GM19328 (cell line): ENCODE data around the gene CKS1B.
A peak's percentile ranks its signal among the peaks of the same experiment; 100 is the strongest.

ENCODE experiments used
- ATAC-seq: cut with Tn5 transposase; IDR thresholded peaks from one replicate; pipeline ENCODE4 v1.9.1; 2021; ENCODE audit warnings: mild to moderate bottlenecking, moderate library complexity; ENCODE audit not compliant: unreplicated experiment

The CKS1B gene

GRCh38 chr1:154945160-154945961 lies 29.1 kb upstream of the CKS1B start:
- ATAC-seq: no peak

- no peak for ATAC-seq
These were observed 28.3 kb upstream of the CKS1B start for GRCh38 chr1:154945962-154946850.

- ATAC-seq: no peak
These were observed 26.4 kb upstream of the CKS1B start for GRCh38 chr1:154948079-154948478.

GRCh38 chr1:154951901-154952657 lies 22.4 kb upstream of the CKS1B start:
- ATAC-seq: no peak

GRCh38 chr1:154952664-154953063 lies 21.8 kb upstream of the CKS1B start:
- no peak for ATAC-seq

GRCh38 chr1:154953611-154954038 lies 20.9 kb upstream of the CKS1B start:
- no peak for ATAC-seq

GRCh38 chr1:154954541-154954940 lies 19.9 kb upstream of the CKS1B start:
- no peak for ATAC-seq

GRCh38 chr1:154955039-154955717 lies 19.3 kb upstream of the CKS1B start:
- no peak for ATAC-seq

GRCh38 chr1:154955718-154956543 lies 18.6 kb upstream of the CKS1B start, which contains the start of gene PBXIP1:
Gene PBXIP1, minus strand, starts transcription at chr1:154956099. Its CDS starts 2,378 bp downstream, at chr1:154953721.
- no peak for ATAC-seq

- no peak for ATAC-seq
These were observed 17.9 kb upstream of the CKS1B start for GRCh38 chr1:154956544-154956941.

- ATAC-seq: no peak
These were observed 17.3 kb upstream of the CKS1B start for GRCh38 chr1:154957091-154957657.

GRCh38 chr1:154958036-154958435 lies 16.4 kb upstream of the CKS1B start:
- no peak for ATAC-seq

- ATAC-seq: no peak
These were observed 15.6 kb upstream of the CKS1B start for GRCh38 chr1:154958681-154959425.

GRCh38 chr1:154959426-154959780 lies 15.1 kb upstream of the CKS1B start:
- no peak for ATAC-seq

- no peak for ATAC-seq
These were observed 13.9 kb upstream of the CKS1B start for GRCh38 chr1:154960446-154961136.

GRCh38 chr1:154961207-154962155 lies 13.0 kb upstream of the CKS1B start, which contains the start of gene PYGO2:
Gene PYGO2, minus strand, starts transcription at chr1:154961782. Its CDS starts 206 bp downstream, at chr1:154961576.
- ATAC-seq: peak; percentile 70
